IPS DF 6.9 (cell line): ENCODE results near the gene CASP2.

ENCODE experiments used
- DNase-seq: peaks from one replicate; pipeline ENCODE4 v3.0.0-alpha.2; 2013; ENCODE audit warnings: low read depth, low spot score
- H3K27ac ChIP-seq: one replicate; pipeline ENCODE4 v1.5.1; 2013; ENCODE audit warnings: low read length, control low read depth
- H3K27me3 ChIP-seq: 2 replicates; pipeline ENCODE4 v1.6.1; 2013; ENCODE audit warnings: mild to moderate bottlenecking, low read length; ENCODE audit not compliant: control insufficient read depth, insufficient read depth
- H3K36me3 ChIP-seq: 2 replicates; pipeline ENCODE4 v1.6.1; 2013; ENCODE audit warnings: low read length; ENCODE audit not compliant: control insufficient read depth, insufficient read depth
- H3K4me1 ChIP-seq: 2 replicates; pipeline ENCODE4 v1.6.1; 2013; ENCODE audit warnings: low read length; ENCODE audit not compliant: control insufficient read depth, insufficient read depth
- H3K4me3 ChIP-seq: 2 replicates; pipeline ENCODE4 v1.5.1; 2013; ENCODE audit warnings: mild to moderate bottlenecking, low read length
- H3K9me3 ChIP-seq: 2 replicates; pipeline ENCODE4 v1.6.1; 2013; ENCODE audit warnings: low read length, inconsistent platforms; ENCODE audit not compliant: control insufficient read depth, insufficient read depth
- WGBS: extraction: QIAGEN DNeasy Blood & Tissue Kit; methylation state at CpG from one replicate; pipeline ENCODE4 v1.1.7; 2013; ENCODE audit warnings: mixed read lengths, missing lambda C conversion rate; ENCODE audit not compliant: insufficient read length, insufficient coverage; 5-methylcytosine and 5-hydroxymethylcytosine counted together

The CASP2 gene

GRCh38 chr7:143292876-143293275, 4.7 kb downstream of the CASP2 start:
- WGBS: no CpG with 5 or more reads among the region's 5 CpGs
- H3K9me3 ChIP-seq: no peaks in the 10 kb centered on the region
- H3K27ac ChIP-seq: no peak overlapping the region
- H3K36me3 ChIP-seq: peaks cover 23% of the 10 kb centered on the region; the same call in 1 of the 2 replicates
- H3K4me1 ChIP-seq: no peaks in the 10 kb centered on the region
- H3K27me3 ChIP-seq: 0 out of 2 replicates have a peak, but pooled peaks cover 1% of the 10 kb centered on the region
- DNase-seq: no peak
- no peak overlapping the region for H3K4me3 ChIP-seq

- Histone ChIP-seq H3K36me3 (peaks cover 38% of the 10 kb centered on the region), H3K9me3 (no peaks in the 10 kb centered on the region), H3K4me1 (no peaks in the 10 kb centered on the region; the same call in 1 of the 2 replicates), H3K27ac (no peak overlapping the region), H3K27me3 (0 out of 2 replicates have a peak, but pooled peaks cover 1% of the 10 kb centered on the region), H3K4me3 (no peak overlapping the region)
- no peak for DNase-seq
Observed at GRCh38 chr7:143295870-143296269, 7.7 kb downstream of the CASP2 start.

- no peaks in the 10 kb centered on the region for H3K9me3 ChIP-seq
- H3K36me3 ChIP-seq: peaks cover 44% of the 10 kb centered on the region
- WGBS: no CpG with 5 or more reads among the region's 2 CpGs
- no peak for DNase-seq
- H3K27ac ChIP-seq: no peak overlapping the region
- no peaks in the 10 kb centered on the region; the same call in 1 of the 2 replicates for H3K4me1 ChIP-seq
- H3K27me3 ChIP-seq: 0 out of 2 replicates have a peak, but pooled peaks cover 1% of the 10 kb centered on the region
- no peak overlapping the region for H3K4me3 ChIP-seq
Observed at GRCh38 chr7:143296686-143297085, 8.5 kb downstream of the CASP2 start.

- Histone ChIP-seq H3K9me3 (no peaks in the 10 kb centered on the region), H3K4me3 (no peak overlapping the region), H3K27me3 (0 out of 2 replicates have a peak, but pooled peaks cover 1% of the 10 kb centered on the region), H3K27ac (no peak overlapping the region), H3K36me3 (peaks cover 41% of the 10 kb centered on the region), H3K4me1 (no peaks in the 10 kb centered on the region; the same call in 1 of the 2 replicates)
- no CpG with 5 or more reads among the region's 2 CpGs for WGBS
- no peak for DNase-seq
Observed at GRCh38 chr7:143299346-143299745, 11.2 kb downstream of the CASP2 start.

- Histone ChIP-seq H3K9me3 (no peaks in the 10 kb centered on the region), H3K27ac (no peak overlapping the region), H3K4me1 (no peaks in the 10 kb centered on the region; the same call in 1 of the 2 replicates), H3K36me3 (peaks cover 41% of the 10 kb centered on the region), H3K4me3 (no peak overlapping the region), H3K27me3 (0 out of 2 replicates have a peak, but pooled peaks cover 1% of the 10 kb centered on the region)
- no CpG with 5 or more reads among the region's 8 CpGs for WGBS
- DNase-seq: no peak
Observed at GRCh38 chr7:143299840-143300239, 11.7 kb downstream of the CASP2 start.

GRCh38 chr7:143300959-143301935, 13.1 kb downstream of the CASP2 start:
- H3K4me1 ChIP-seq: no peaks in the 10 kb centered on the region; the same call in 1 of the 2 replicates
- H3K4me3 ChIP-seq: no peak overlapping the region
- no peaks in the 10 kb centered on the region for H3K27me3 ChIP-seq
- H3K9me3 ChIP-seq: no peaks in the 10 kb centered on the region
- H3K27ac ChIP-seq: no peak overlapping the region
- DNase-seq: no peak
- peaks cover 40% of the 10 kb centered on the region for H3K36me3 ChIP-seq
- no CpG with 5 or more reads among the region's 8 CpGs for WGBS

GRCh38 chr7:143303733-143304132, 15.6 kb downstream of the CASP2 start:
- no peak for DNase-seq
- H3K9me3 ChIP-seq: no peaks in the 10 kb centered on the region
- no peak overlapping the region for H3K27ac ChIP-seq
- H3K4me3 ChIP-seq: no peak overlapping the region
- no CpG with 5 or more reads among the region's 10 CpGs for WGBS
- H3K4me1 ChIP-seq: no peaks in the 10 kb centered on the region; the same call in 1 of the 2 replicates
- peaks cover 38% of the 10 kb centered on the region for H3K36me3 ChIP-seq
- H3K27me3 ChIP-seq: no peaks in the 10 kb centered on the region

GRCh38 chr7:143304938-143305337, 16.8 kb downstream of the CASP2 start:
- Histone ChIP-seq H3K9me3 (no peaks in the 10 kb centered on the region), H3K36me3 (peaks cover 37% of the 10 kb centered on the region), H3K27me3 (no peaks in the 10 kb centered on the region), H3K4me1 (no peaks in the 10 kb centered on the region; the same call in 1 of the 2 replicates), H3K27ac (no peak overlapping the region), H3K4me3 (no peak overlapping the region)
- no peak for DNase-seq
- WGBS: no CpG with 5 or more reads among the region's 6 CpGs

- no peak overlapping the region for H3K4me3 ChIP-seq
- DNase-seq: no peak
- no peaks in the 10 kb centered on the region for H3K27me3 ChIP-seq
- no peaks in the 10 kb centered on the region for H3K9me3 ChIP-seq
- H3K4me1 ChIP-seq: no peaks in the 10 kb centered on the region
- H3K27ac ChIP-seq: no peak overlapping the region
- 100% methylated on average over 1 of the region's 10 CpGs for WGBS
- H3K36me3 ChIP-seq: peaks cover 31% of the 10 kb centered on the region
Observed at GRCh38 chr7:143305423-143306070, 17.4 kb downstream of the CASP2 start.

GRCh38 chr7:143308632-143309031, 20.5 kb downstream of the CASP2 start:
- Histone ChIP-seq H3K36me3 (peaks cover 14% of the 10 kb centered on the region), H3K27me3 (no peaks in the 10 kb centered on the region), H3K4me1 (no peaks in the 10 kb centered on the region), H3K4me3 (no peak overlapping the region), H3K27ac (no peak overlapping the region), H3K9me3 (no peaks in the 10 kb centered on the region)
- DNase-seq: no peak
- whole genome bisulfite sequencing: no CpG with 5 or more reads among the region's 2 CpGs
